PC-9 (cell line): ENCODE measurements around the gene SPDYA. TPM values are rescaled to one million over a fixed set of nuclear protein-coding genes. Genes with fewer than 3 reads are reported as not detected.

Experiments
- BruUV-seq: library from RNA; stranded (reverse); fragments of 400-500 nt; replicated peaks from 2 replicates; lab custom pipeline; 2021; lab: Mats Ljungman, UMichigan
- CTCF ChIA-PET: fragments of 300-600 bp; sonication (Branson Sonifier 250); formaldehyde crosslinking; loops from one replicate; lab custom pipeline; 2022; ENCODE audit warnings: antibody characterized with exemption; lab: Charles Lee
- POLR2A ChIA-PET: fragments of 300-600 bp; sonication (Branson Sonifier 250); formaldehyde crosslinking; loops from one replicate; lab custom pipeline; 2022; ENCODE audit warnings: antibody characterized with exemption; ENCODE audit not compliant: unreplicated experiment; lab: Charles Lee
- DNase-seq, 2 experiments: peaks; one replicate each; pipeline versions ENCODE4 v3.0.0 to v3.0.0-alpha.2; 2015 to 2022; ENCODE audit warnings: mixed read lengths in 1 of 2
- H2AFZ ChIP-seq: fragments of 200-600 bp; sonication (generic); 2 replicates; pipeline ENCODE4 v1.8.1; 2017; ENCODE audit warnings: antibody characterized with exemption
- H3F3A ChIP-seq: fragments of 200-600 bp; sonication (generic); 2 replicates; pipeline ENCODE4 v1.8.1; 2017; ENCODE audit warnings: antibody characterized with exemption, mild to moderate bottlenecking, low read depth; ENCODE audit not compliant: insufficient read depth
- H3K27ac ChIP-seq: fragments of 200-600 bp; sonication (generic); 2 replicates; pipeline ENCODE4 v1.6.1; 2016; ENCODE audit warnings: mixed run types
- H3K27me3 ChIP-seq: fragments of 200-600 bp; sonication (generic); 2 replicates; pipeline ENCODE4 v1.6.1; 2016; ENCODE audit warnings: low read depth, mixed run types; ENCODE audit not compliant: insufficient read depth
- H3K36me3 ChIP-seq: fragments of 200-600 bp; sonication (generic); 2 replicates; pipeline ENCODE4 v1.6.1; 2016; ENCODE audit warnings: low read depth, mixed run types
- H3K4me1 ChIP-seq: fragments of 200-600 bp; sonication (generic); replicated peaks from 2 replicates; pipeline ENCODE4 v1.6.1; 2016; ENCODE audit warnings: mixed run types; ENCODE audit not compliant: insufficient read depth
- H3K4me2 ChIP-seq: fragments of 200-600 bp; sonication (generic); 2 replicates; pipeline ENCODE4 v1.6.1; 2017; ENCODE audit warnings: mixed run types
- H3K4me3 ChIP-seq: fragments of 200-600 bp; sonication (generic); 2 replicates; pipeline ENCODE4 v1.6.1; 2016; ENCODE audit warnings: mixed run types
- H3K79me2 ChIP-seq: fragments of 200-600 bp; sonication (generic); 2 replicates; pipeline ENCODE4 v1.6.1; 2017; ENCODE audit warnings: low read depth, mixed run types
- H3K9me2 ChIP-seq: fragments of 200-600 bp; sonication (generic); 2 replicates; pipeline ENCODE4 v1.8.1; 2017; ENCODE audit warnings: mild to moderate bottlenecking; ENCODE audit not compliant: insufficient read depth
- H3K9me3 ChIP-seq: fragments of 200-600 bp; sonication (generic); 2 replicates; pipeline ENCODE4 v1.8.1; 2016; ENCODE audit warnings: low read depth; ENCODE audit not compliant: insufficient read depth
- H4K20me1 ChIP-seq: fragments of 200-600 bp; sonication (generic); 2 replicates; pipeline ENCODE4 v1.8.1; 2017; ENCODE audit not compliant: insufficient read depth
- EZH2 ChIP-seq: fragments of 200-600 bp; sonication (generic); IDR thresholded peaks from 2 replicates; pipeline ENCODE4 v1.8.0; 2017; ENCODE audit warnings: antibody characterized with exemption, low read depth
- intact Hi-C: fragments of 100-400 bp; cut with micrococcal nuclease; formaldehyde crosslinking; loops from one replicate; pipeline ENCODE4 v1.10.0; 2022; ENCODE audit not compliant: unreplicated experiment
- total RNA-seq: library from RNA; stranded (reverse); gene quantifications from 2 replicates; pipeline ENCODE4 v1.2.3, GENCODE V29; 2021
- TF ChIP-seq, protein P1 (sequence below): fragments of 200-600 bp; sonication (generic); conservative IDR thresholded peaks from 2 replicates; pipeline ENCODE4 v1.6.1; 2017; ENCODE audit warnings: mixed run types, antibody characterized with exemption, mild to moderate bottlenecking, moderate library complexity

The SPDYA gene
- total RNA-seq, 1 experiment from 2014 or later: 1.9 TPM

DNA sequence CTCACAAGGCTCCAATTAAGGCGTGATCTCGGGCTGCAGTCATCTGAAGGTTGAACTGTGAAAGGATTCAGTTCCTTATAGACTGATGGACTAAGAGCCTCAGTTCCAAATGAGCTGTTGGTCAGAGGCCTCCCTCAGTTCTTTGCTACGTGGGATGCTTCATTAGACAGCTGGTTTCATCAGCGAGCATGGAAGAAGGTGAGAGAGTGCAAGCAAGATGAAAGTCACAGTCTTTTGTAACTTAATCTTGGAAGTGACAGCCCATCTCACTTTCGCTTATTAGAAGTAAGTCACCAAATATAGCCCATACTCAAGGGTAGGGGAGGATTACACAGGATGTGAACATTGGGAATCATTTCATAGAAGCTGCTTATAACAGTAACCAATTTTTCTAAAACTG lies 32.2 kb upstream of the SPDYA start:
- H3K36me3 ChIP-seq: peaks cover 54% of the 10 kb centered on the region
- H3K9me2 ChIP-seq: no peaks in the 10 kb centered on the region
- no peak overlapping the region for H3K4me3 ChIP-seq
- CTCF ChIA-PET: interaction anchor here (0.6 kb wide), 1 partner anchor 158 kb away, joined by 3 read pairs; no protein-coding TSS in a partner anchor
- peaks cover 71% of the 10 kb centered on the region for H3K79me2 ChIP-seq
- H3K27ac ChIP-seq: no peak overlapping the region
- H2AFZ ChIP-seq: no peak overlapping the region
- peaks cover 65% of the 10 kb centered on the region for H4K20me1 ChIP-seq
- no peak for DNase-seq
- TF ChIP-seq, protein P1, sequence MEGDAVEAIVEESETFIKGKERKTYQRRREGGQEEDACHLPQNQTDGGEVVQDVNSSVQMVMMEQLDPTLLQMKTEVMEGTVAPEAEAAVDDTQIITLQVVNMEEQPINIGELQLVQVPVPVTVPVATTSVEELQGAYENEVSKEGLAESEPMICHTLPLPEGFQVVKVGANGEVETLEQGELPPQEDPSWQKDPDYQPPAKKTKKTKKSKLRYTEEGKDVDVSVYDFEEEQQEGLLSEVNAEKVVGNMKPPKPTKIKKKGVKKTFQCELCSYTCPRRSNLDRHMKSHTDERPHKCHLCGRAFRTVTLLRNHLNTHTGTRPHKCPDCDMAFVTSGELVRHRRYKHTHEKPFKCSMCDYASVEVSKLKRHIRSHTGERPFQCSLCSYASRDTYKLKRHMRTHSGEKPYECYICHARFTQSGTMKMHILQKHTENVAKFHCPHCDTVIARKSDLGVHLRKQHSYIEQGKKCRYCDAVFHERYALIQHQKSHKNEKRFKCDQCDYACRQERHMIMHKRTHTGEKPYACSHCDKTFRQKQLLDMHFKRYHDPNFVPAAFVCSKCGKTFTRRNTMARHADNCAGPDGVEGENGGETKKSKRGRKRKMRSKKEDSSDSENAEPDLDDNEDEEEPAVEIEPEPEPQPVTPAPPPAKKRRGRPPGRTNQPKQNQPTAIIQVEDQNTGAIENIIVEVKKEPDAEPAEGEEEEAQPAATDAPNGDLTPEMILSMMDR: no peak
- no peak for TF ChIP-seq EZH2
- POLR2A ChIA-PET: interaction anchor here (0.6 kb wide), 1 partner anchor 1072 kb away, joined by 5 read pairs; no protein-coding TSS in a partner anchor
- H3F3A ChIP-seq: peaks cover 71% of the 10 kb centered on the region
- no peak overlapping the region for H3K4me2 ChIP-seq
- no TSS peak for BruUV-seq
- H3K9me3 ChIP-seq: no peaks in the 10 kb centered on the region
- intact Hi-C loops: no loop called here
- H3K4me1 ChIP-seq: no peaks in the 10 kb centered on the region
- H3K27me3 ChIP-seq: no peaks in the 10 kb centered on the region

- TF ChIP-seq, protein P1: no peak
- TF ChIP-seq EZH2: no peak
- H3K9me2 ChIP-seq: no peaks in the 10 kb centered on the region
- no peak overlapping the region for H2AFZ ChIP-seq
- no peaks in the 10 kb centered on the region for H3K27me3 ChIP-seq
- peaks cover 65% of the 10 kb centered on the region for H3K79me2 ChIP-seq
- no peak overlapping the region for H3K4me3 ChIP-seq
- no peaks in the 10 kb centered on the region for H3K4me1 ChIP-seq
- peaks cover 74% of the 10 kb centered on the region for H3F3A ChIP-seq
- CTCF ChIA-PET: interaction anchor here (0.6 kb wide), 1 partner anchor 159 kb away, joined by 3 read pairs; no protein-coding TSS in a partner anchor
- intact Hi-C loops: no loop called here
- H3K27ac ChIP-seq: no peak overlapping the region
- H3K9me3 ChIP-seq: no peaks in the 10 kb centered on the region
- DNase-seq: no peak
- H3K4me2 ChIP-seq: no peak overlapping the region
- peaks cover 59% of the 10 kb centered on the region for H4K20me1 ChIP-seq
- POLR2A ChIA-PET: no interaction called here
- no TSS peak for BruUV-seq
- peaks cover 56% of the 10 kb centered on the region for H3K36me3 ChIP-seq
These were observed 31.6 kb upstream of the SPDYA start for GRCh38 chr2:28779001-28779400.

GRCh38 chr2:28780496-28780895 lies 30.1 kb upstream of the SPDYA start:
- intact Hi-C loops: no loop called here
- Histone ChIP-seq H3K9me3 (no peaks in the 10 kb centered on the region), H3K36me3 (peaks cover 58% of the 10 kb centered on the region), H3F3A (peaks cover 82% of the 10 kb centered on the region), H3K4me1 (no peaks in the 10 kb centered on the region), H3K27ac (no peak overlapping the region), H3K4me3 (no peak overlapping the region), H3K9me2 (no peaks in the 10 kb centered on the region), H3K79me2 (peaks cover 59% of the 10 kb centered on the region), H3K27me3 (no peaks in the 10 kb centered on the region), H2AFZ (no peak overlapping the region), H3K4me2 (no peak overlapping the region), H4K20me1 (peaks cover 45% of the 10 kb centered on the region)
- POLR2A ChIA-PET: no interaction called here
- CTCF ChIA-PET: interaction anchor here (0.6 kb wide), 1 partner anchor 675 kb away, joined by 4 read pairs; no protein-coding TSS in a partner anchor
- TF ChIP-seq EZH2: no peak
- TF ChIP-seq, protein P1: no peak
- no peak for DNase-seq
- no TSS peak for BruUV-seq
